Panc1 (cell line): ENCODE measurements around the gene PEPD. TPM values are rescaled to one million over a fixed set of nuclear protein-coding genes. Genes with fewer than 3 reads are reported as not detected.

Source experiments
- ATAC-seq: fragments of 200-7000 bp; cut with Tn5 transposase; 2 replicates; pipeline ENCODE4 v1.9.1; 2020; ENCODE audit warnings: mild to moderate bottlenecking, moderate library complexity
- BruUV-seq: library from RNA; stranded (reverse); fragments of 400-500 nt; replicated peaks from 2 replicates; lab custom pipeline; 2021; lab: Mats Ljungman, UMichigan
- CTCF ChIA-PET: fragments of 300-600 bp; sonication (Branson Sonifier 250); formaldehyde crosslinking; loops from one replicate; lab custom pipeline; 2022; ENCODE audit warnings: antibody characterized with exemption; lab: Charles Lee
- POLR2A ChIA-PET: fragments of 300-600 bp; sonication (Branson Sonifier 250); formaldehyde crosslinking; loops from one replicate; lab custom pipeline; 2022; ENCODE audit warnings: antibody characterized with exemption; lab: Charles Lee
- DNase-seq: peaks from one replicate; pipeline ENCODE4 v3.0.0-alpha.2; 2010; ENCODE audit warnings: low read depth, low spot score
- H3K27ac ChIP-seq: 2 replicates; pipeline ENCODE4 v1.5.1; 2011; ENCODE audit warnings: mild to moderate bottlenecking, low read length, inconsistent platforms
- H3K27me3 ChIP-seq: fragments of 200-500 bp; sonication (Bioruptor generic); 2 replicates; pipeline ENCODE4 v1.6.0; 2014; ENCODE audit warnings: low read length, inconsistent platforms; ENCODE audit not compliant: control insufficient read depth, insufficient read depth
- H3K36me3 ChIP-seq: fragments of 200-500 bp; sonication (Bioruptor generic); 2 replicates; pipeline ENCODE4 v1.5.1; 2014; ENCODE audit warnings: inconsistent platforms, mild to moderate bottlenecking, low read length, moderate library complexity; ENCODE audit not compliant: control insufficient read depth, insufficient read depth
- H3K4me1 ChIP-seq: 2 replicates; pipeline ENCODE4 v1.5.1; 2011; ENCODE audit warnings: inconsistent platforms, mild to moderate bottlenecking, low read length, moderate library complexity; ENCODE audit not compliant: control insufficient read depth, insufficient read depth
- H3K4me3 ChIP-seq, 2 experiments: 2 replicates each; pipeline ENCODE4 v1.5.1; 2011 to 2012; ENCODE audit warnings: low read depth in 2 of 2, low read length in 2 of 2, mild to moderate bottlenecking in 2 of 2, inconsistent platforms in 1 of 2, moderate library complexity in 1 of 2
- H3K9me3 ChIP-seq: fragments of 200-500 bp; sonication (Bioruptor generic); 2 replicates; pipeline ENCODE4 v1.5.1; 2014; ENCODE audit warnings: low read depth, mild to moderate bottlenecking, inconsistent platforms, low read length, moderate library complexity; ENCODE audit not compliant: control insufficient read depth, insufficient read depth
- POLR2AphosphoS5 ChIP-seq: IDR thresholded peaks from 2 replicates; pipeline ENCODE4 v1.6.1; 2012; ENCODE audit warnings: mild to moderate bottlenecking, low read depth, low read length, moderate library complexity
- SIN3A ChIP-seq: IDR thresholded peaks from 2 replicates; pipeline ENCODE4 v1.6.1; 2012; ENCODE audit warnings: low read depth, mild to moderate bottlenecking, low read length, moderate library complexity, borderline replicate concordance; ENCODE audit not compliant: insufficient read depth
- TCF7L2 ChIP-seq: IDR thresholded peaks from 2 replicates; pipeline ENCODE4 v1.6.1; 2011; ENCODE audit warnings: mild to moderate bottlenecking, low read depth, low read length, inconsistent platforms
- in situ Hi-C: cut with HindIII; loops from 2 replicates; pipeline ENCODE4 v1.10.0; 2016; ENCODE audit warnings: low sequenced_read_pairs, low pct_unique_long_range_greater_than_20kb
- intact Hi-C: fragments of 100-400 bp; cut with micrococcal nuclease; formaldehyde crosslinking; loops from one replicate; pipeline ENCODE4 v1.10.0; 2022; ENCODE audit not compliant: unreplicated experiment
- total RNA-seq: library from RNA; stranded (reverse); gene quantifications from one replicate; pipeline ENCODE4 v1.2.1, GENCODE V29; 2021; ENCODE audit not compliant: unreplicated experiment
- TF ChIP-seq, protein P1 (sequence below), 2 experiments: IDR thresholded peaks; 2 replicates each; pipeline ENCODE4 v1.6.1; 2011 to 2012; ENCODE audit warnings: low read depth in 2 of 2, control low read depth in 1 of 2, low read length in 1 of 2, mild to moderate bottlenecking in 1 of 2, moderate library complexity in 1 of 2; ENCODE audit not compliant: insufficient read depth in 1 of 2
- TF ChIP-seq, protein P2 (sequence below): fragments of 450-650 bp; IDR thresholded peaks from 2 replicates; pipeline ENCODE4 v1.5.1; 2017; ENCODE audit warnings: mild to moderate bottlenecking

Gene PEPD
- total RNA-seq, 1 experiment from 2014 or later = 102 TPM

DNA sequence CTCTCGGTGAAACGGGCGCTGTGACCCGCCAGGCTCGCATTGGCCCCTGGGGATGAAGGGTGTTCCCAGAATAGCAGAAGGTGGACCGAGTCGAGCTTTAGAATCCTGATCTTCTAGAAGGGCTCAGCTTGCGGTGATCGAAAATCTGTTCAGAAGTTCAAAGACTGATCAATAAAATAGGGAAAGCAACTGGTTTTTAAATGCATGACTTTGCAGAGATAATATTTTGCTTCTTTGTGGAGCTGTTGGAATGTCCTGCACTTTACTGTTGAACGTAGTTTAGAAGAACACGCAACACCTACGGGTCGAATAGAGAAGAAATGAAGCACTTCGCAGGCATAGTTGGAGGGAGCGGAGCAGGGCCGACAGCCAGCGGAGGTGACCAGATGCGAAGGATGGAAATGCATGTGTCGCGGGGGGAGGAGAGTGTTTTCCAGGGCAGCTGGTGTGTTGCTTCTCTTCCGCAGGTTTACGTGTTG is 147.3 kb downstream of the PEPD start:
- ChIA-PET POLR2A (interaction anchor here (0.6 kb wide), 4 partner anchors 56 to 940 kb away, joined by 3 to 6 read pairs (median 4); no protein-coding TSS in a partner anchor), CTCF (interaction anchor here (1.2 kb wide), 1 partner anchor 42 kb away, joined by 3 read pairs; no protein-coding TSS in a partner anchor)
- in situ Hi-C loops (no loop called here), intact Hi-C loops (no loop called here)
- DNase-seq = no peak
- no peak; the same call in 1 of the 2 replicates for TF ChIP-seq SIN3A
- TF ChIP-seq POLR2AphosphoS5 = no peak
- TF ChIP-seq, protein P1, sequence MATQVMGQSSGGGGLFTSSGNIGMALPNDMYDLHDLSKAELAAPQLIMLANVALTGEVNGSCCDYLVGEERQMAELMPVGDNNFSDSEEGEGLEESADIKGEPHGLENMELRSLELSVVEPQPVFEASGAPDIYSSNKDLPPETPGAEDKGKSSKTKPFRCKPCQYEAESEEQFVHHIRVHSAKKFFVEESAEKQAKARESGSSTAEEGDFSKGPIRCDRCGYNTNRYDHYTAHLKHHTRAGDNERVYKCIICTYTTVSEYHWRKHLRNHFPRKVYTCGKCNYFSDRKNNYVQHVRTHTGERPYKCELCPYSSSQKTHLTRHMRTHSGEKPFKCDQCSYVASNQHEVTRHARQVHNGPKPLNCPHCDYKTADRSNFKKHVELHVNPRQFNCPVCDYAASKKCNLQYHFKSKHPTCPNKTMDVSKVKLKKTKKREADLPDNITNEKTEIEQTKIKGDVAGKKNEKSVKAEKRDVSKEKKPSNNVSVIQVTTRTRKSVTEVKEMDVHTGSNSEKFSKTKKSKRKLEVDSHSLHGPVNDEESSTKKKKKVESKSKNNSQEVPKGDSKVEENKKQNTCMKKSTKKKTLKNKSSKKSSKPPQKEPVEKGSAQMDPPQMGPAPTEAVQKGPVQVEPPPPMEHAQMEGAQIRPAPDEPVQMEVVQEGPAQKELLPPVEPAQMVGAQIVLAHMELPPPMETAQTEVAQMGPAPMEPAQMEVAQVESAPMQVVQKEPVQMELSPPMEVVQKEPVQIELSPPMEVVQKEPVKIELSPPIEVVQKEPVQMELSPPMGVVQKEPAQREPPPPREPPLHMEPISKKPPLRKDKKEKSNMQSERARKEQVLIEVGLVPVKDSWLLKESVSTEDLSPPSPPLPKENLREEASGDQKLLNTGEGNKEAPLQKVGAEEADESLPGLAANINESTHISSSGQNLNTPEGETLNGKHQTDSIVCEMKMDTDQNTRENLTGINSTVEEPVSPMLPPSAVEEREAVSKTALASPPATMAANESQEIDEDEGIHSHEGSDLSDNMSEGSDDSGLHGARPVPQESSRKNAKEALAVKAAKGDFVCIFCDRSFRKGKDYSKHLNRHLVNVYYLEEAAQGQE (IDR thresholded peaks at IDR 0.05; ENCODE audit: insufficient read depth in 1 of 2, low read depth in 2 of 2, low read length in 1 of 2) = no peak
- no TSS peak for BruUV-seq
- no peaks in the 10 kb centered on the region for H3K9me3 ChIP-seq
- no peaks in the 10 kb centered on the region; the same call in 1 of the 2 replicates for H3K36me3 ChIP-seq
- no peaks in the 10 kb centered on the region for H3K27me3 ChIP-seq
- H3K4me1 ChIP-seq = peaks cover 36% of the 10 kb centered on the region
- H3K27ac ChIP-seq = peak overlapping the region; percentile 92
- H3K4me3 ChIP-seq = peak overlapping the region; percentile 88 to 96
- peak; percentile 59 for ATAC-seq

DNA sequence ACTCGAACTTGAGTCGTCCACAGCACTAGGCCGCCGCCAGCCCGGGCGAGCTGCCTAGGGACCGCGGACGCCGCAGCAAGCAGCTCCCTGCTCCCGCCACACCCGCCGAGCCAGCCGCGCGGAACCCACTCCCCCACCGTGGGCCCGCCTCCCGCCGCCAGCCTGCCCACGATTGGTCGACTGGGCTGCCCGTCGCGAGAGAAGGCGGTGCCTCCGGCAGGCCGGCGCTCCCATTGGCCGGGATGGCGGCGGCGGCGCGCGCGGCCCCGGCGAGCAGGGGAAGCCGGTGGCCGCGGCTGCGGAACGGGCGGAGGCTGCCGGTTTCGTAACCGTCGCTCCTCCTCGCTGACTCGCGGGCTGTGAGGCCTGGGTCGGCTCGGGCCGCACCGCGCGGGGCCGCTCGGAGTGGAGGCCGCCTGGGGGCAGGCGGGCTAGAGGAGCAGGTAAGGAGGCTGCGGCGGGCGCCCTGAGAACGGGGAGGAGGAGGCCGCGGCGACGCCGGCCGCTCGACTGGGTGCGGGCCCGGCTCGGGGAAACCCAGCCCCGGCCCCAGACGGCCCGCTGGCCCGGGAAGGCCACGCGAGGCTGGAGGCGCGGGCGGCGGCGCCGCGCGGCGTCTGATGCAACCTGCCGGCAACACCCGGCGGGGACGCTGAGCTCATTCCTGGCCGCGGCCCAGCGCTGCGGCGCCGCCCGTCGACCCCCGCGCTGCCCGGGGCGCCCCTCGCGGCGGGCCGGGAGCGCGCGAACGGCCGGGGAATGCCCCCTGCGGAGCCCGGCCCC is 147.9 kb downstream of the PEPD start, which contains the start of gene CEBPG:
CEBPG (plus strand) TSS at position 257 of the 783 bp plus-strand sequence. CDS start 5,531 bp downstream, outside the sequence.
- no TSS peak for BruUV-seq
- Histone ChIP-seq H3K4me3 (peak within 1 kb of the TSS; percentile 88 to 96), H3K27me3 (no peaks in the 10 kb centered on the region), H3K4me1 (peaks cover 36% of the 10 kb centered on the region), H3K9me3 (no peaks in the 10 kb centered on the region), H3K36me3 (no peaks in the 10 kb centered on the region; the same call in 1 of the 2 replicates), H3K27ac (peak within 1 kb of the TSS; percentile 92)
- CTCF ChIA-PET = interaction anchor here (0.7 to 1.2 kb wide), 2 partner anchors 42 to 221 kb away, joined by 3 read pairs; no protein-coding TSS in a partner anchor
- intact Hi-C loops = no loop called here
- TF ChIP-seq, protein P2, sequence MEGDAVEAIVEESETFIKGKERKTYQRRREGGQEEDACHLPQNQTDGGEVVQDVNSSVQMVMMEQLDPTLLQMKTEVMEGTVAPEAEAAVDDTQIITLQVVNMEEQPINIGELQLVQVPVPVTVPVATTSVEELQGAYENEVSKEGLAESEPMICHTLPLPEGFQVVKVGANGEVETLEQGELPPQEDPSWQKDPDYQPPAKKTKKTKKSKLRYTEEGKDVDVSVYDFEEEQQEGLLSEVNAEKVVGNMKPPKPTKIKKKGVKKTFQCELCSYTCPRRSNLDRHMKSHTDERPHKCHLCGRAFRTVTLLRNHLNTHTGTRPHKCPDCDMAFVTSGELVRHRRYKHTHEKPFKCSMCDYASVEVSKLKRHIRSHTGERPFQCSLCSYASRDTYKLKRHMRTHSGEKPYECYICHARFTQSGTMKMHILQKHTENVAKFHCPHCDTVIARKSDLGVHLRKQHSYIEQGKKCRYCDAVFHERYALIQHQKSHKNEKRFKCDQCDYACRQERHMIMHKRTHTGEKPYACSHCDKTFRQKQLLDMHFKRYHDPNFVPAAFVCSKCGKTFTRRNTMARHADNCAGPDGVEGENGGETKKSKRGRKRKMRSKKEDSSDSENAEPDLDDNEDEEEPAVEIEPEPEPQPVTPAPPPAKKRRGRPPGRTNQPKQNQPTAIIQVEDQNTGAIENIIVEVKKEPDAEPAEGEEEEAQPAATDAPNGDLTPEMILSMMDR = peak; percentile 38; the same call in 1 of the 2 replicates
- TF ChIP-seq POLR2AphosphoS5 (peak; percentile 77), SIN3A (peak; percentile 78), TCF7L2 (no peak; the same call in 1 of the 2 replicates)
- TF ChIP-seq, protein P1 (IDR thresholded peaks at IDR 0.05; ENCODE audit: insufficient read depth in 1 of 2, low read depth in 2 of 2, low read length in 1 of 2) = 0 out of 4 replicates have a peak, but pooled peaks of 1 of the 2 experiments have one; percentile 11
- POLR2A ChIA-PET = interaction anchor here (0.6 to 0.8 kb wide), 5 partner anchors 8 to 941 kb away, joined by 3 to 6 read pairs (median 4); no protein-coding TSS in a partner anchor
- DNase-seq (no peak), ATAC-seq (peak; percentile 97)
- in situ Hi-C loops = no loop called here
